Lower leg skin (tissue), 3 donors: ENCODE measurements around the gene FUT8.

Experiments used
- POLR2A ChIP-seq, 2 donors: fragments of 450-650 bp; IDR thresholded peaks; one replicate each; pipeline ENCODE4 v1.6.1; 2016 to 2017; ENCODE audit warnings: antibody characterized with exemption in 2 of 2, mild to moderate bottlenecking in 1 of 2, moderate library complexity in 1 of 2
- TF ChIP-seq, protein P1 (sequence below), 3 donors: fragments of 450-650 bp; IDR thresholded peaks; one replicate each; pipeline ENCODE4 v1.5.1; 2016; ENCODE audit warnings: antibody characterized with exemption in 3 of 3, mild to moderate bottlenecking in 3 of 3, moderate library complexity in 2 of 3

DNA sequence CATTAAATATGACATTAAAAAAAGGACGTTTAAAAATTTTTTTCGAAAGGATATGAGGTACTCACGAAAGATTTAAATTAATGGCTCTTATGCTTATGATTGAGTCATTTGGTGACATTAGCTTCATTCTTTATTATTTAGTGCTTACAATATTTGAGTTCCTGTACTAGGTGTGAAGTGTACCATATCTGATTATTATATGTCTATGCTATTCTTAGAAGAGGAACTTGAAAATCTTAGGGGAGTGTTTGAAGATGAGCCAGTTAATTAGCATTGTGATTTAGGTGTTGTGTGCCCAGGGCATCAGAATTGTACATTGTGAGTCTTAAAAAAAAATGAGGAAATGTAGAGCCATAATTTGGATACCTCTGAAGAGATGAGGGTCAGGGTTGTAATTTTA is 118.6 kb downstream of the FUT8 start:
- no peak for TF ChIP-seq POLR2A (IDR thresholded peaks at IDR 0.05)
- TF ChIP-seq, protein P1, sequence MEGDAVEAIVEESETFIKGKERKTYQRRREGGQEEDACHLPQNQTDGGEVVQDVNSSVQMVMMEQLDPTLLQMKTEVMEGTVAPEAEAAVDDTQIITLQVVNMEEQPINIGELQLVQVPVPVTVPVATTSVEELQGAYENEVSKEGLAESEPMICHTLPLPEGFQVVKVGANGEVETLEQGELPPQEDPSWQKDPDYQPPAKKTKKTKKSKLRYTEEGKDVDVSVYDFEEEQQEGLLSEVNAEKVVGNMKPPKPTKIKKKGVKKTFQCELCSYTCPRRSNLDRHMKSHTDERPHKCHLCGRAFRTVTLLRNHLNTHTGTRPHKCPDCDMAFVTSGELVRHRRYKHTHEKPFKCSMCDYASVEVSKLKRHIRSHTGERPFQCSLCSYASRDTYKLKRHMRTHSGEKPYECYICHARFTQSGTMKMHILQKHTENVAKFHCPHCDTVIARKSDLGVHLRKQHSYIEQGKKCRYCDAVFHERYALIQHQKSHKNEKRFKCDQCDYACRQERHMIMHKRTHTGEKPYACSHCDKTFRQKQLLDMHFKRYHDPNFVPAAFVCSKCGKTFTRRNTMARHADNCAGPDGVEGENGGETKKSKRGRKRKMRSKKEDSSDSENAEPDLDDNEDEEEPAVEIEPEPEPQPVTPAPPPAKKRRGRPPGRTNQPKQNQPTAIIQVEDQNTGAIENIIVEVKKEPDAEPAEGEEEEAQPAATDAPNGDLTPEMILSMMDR (IDR thresholded peaks at IDR 0.05), result no peak
